Uterus (tissue), 2 donors: ENCODE data around the gene KIF26B.

Experiments
- POLR2A ChIP-seq, 2 donors: fragments of 450-650 bp; IDR thresholded peaks; one replicate each; pipeline ENCODE4 v1.6.1; 2016; ENCODE audit warnings: antibody characterized with exemption in 2 of 2, mild to moderate bottlenecking in 1 of 2, moderate library complexity in 1 of 2
- TF ChIP-seq, protein P1 (sequence below), 4 experiments: fragments of 200-600 bp in 2 of 4; fragments of 450-650 bp in 2 of 4; sonication (generic) in 2 of 4; IDR thresholded peaks; one replicate each; pipeline ENCODE4 v1.5.1; 2016 to 2019; ENCODE audit warnings: antibody characterized with exemption in 4 of 4, mild to moderate bottlenecking in 2 of 4, moderate library complexity in 1 of 4

DNA sequence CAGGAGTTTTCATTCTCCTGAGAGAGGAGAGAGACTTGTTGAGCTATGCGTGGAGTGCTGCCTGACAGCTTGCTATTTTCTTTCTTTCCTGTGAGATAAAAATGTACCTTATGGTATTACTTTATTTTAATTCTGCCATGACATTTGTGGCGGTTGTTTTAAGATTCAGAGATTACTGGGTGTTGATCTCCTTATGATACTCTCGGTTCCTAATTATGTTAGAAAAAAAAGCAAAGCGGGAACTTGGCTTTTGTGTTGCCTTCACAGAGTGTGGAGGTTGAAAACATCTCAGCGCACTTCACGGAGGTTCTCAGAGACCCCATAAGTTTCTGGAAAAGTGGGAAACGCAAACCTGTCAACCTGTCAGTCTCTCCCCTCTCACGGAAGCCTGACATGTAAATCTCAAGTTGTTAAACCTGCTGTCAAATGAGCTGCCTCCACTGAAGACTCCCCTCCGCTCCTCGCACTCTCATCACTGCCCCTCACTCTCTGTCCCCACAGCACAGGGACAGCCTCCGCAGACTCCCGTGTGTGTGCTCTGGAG, 405.6 kb downstream of the KIF26B start:
- TF ChIP-seq, protein P1, sequence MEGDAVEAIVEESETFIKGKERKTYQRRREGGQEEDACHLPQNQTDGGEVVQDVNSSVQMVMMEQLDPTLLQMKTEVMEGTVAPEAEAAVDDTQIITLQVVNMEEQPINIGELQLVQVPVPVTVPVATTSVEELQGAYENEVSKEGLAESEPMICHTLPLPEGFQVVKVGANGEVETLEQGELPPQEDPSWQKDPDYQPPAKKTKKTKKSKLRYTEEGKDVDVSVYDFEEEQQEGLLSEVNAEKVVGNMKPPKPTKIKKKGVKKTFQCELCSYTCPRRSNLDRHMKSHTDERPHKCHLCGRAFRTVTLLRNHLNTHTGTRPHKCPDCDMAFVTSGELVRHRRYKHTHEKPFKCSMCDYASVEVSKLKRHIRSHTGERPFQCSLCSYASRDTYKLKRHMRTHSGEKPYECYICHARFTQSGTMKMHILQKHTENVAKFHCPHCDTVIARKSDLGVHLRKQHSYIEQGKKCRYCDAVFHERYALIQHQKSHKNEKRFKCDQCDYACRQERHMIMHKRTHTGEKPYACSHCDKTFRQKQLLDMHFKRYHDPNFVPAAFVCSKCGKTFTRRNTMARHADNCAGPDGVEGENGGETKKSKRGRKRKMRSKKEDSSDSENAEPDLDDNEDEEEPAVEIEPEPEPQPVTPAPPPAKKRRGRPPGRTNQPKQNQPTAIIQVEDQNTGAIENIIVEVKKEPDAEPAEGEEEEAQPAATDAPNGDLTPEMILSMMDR (IDR thresholded peaks at IDR 0.05), result no peak
- no peak for TF ChIP-seq POLR2A (IDR thresholded peaks at IDR 0.05)
